ENCODE results near the gene TFDP2.
"Not testable (repeated sequence)": the region's sequence is repeated elsewhere in the genome, so short reads cannot be mapped to it uniquely, and the experiment has no call there.

TFDP2 gene

DNA sequence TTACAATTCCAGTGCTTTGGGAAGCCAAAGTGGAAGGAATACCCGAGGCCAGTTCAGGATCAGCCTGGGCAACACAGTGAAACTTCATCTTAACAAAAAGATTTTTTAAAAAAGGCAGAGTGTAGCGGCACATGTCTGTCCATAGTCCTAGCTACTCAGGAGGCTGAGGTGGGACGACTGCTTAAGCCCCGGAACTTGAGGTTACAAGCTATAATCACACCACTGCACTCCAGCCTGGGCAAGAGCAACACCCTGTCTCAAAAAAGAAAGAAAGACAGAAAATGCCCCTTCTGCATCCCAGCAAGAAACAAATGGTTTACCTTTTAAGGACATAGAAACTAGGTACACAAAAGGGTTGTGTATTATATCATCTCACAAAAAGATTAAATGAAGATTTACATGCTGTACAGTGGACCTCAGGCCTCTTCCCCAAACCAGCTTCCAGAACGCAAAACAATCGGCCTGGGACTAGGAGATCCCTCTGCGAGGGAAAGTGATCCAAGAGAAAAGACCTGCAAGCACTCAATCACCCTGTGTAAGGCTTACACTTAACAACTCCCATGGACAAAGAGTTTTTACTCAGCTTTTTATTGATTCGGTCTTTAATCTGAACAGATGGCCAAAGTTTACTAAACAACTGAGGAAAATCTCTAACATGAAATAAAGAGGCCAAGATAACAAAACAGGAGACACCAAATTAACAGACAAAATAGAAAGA is 21.2 kb downstream of the TFDP2 start:
- no peak for DNase-seq (ENCODE audit: low spot score)

DNA sequence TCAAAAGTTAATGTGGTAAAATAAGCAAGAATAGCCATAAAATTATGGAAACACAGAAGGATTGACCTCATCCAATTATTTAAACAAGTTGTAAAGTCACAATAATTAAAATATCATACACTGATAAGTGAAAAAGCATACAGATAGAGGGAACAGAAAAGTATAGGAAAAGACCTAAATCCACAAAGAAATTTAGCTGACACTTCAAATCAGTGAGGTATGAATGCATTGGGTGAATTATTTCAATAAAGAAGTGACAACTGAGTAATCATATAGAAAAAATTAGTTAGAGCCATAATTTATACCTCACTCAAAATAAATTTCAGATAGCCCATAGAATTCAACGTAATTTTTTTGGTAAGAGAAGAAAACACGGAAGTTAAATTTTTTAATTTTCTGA is 25.1 kb downstream of the TFDP2 start:
- no peak for DNase-seq (ENCODE audit: low spot score)

DNA sequence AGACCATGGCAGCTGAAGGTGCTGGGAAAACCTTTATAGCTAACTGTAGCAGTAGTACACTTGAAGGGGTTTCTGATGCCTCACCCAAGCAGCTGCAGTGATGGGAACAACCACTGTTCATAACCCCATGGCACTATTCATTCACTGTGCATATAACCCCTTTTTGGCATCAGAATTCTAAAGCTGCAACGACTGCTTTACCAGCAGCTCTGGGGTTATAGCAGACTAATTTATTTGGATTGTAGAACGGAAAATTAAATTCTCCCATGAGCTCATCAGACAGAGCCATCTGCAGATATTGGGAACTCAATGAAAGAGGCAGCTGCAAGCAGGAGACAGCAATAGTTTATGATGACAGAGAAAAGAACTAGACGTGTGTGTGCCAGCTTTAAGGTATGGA is 28.6 kb downstream of the TFDP2 start:
- no peak for DNase-seq (ENCODE audit: low spot score)

DNA sequence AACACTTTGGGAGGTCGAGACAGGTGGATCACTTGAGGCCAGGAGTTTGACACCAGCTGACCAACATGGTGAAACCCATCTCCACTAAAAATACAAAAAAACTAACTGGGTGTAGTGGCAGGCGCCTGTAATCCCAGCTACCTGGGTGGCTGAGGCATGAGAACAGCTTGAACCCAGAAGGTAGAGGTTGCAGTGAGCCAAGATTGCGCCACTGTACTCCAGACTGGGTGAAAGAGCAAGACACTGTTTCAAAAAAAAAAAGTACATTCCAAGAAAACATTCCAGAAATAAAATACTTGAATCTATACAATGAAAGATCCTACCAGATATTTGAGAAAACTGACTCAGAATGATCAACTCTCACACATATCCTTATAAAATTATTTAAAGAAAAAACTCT is 30.4 kb downstream of the TFDP2 start:
- no peak for DNase-seq (ENCODE audit: low spot score)

DNA sequence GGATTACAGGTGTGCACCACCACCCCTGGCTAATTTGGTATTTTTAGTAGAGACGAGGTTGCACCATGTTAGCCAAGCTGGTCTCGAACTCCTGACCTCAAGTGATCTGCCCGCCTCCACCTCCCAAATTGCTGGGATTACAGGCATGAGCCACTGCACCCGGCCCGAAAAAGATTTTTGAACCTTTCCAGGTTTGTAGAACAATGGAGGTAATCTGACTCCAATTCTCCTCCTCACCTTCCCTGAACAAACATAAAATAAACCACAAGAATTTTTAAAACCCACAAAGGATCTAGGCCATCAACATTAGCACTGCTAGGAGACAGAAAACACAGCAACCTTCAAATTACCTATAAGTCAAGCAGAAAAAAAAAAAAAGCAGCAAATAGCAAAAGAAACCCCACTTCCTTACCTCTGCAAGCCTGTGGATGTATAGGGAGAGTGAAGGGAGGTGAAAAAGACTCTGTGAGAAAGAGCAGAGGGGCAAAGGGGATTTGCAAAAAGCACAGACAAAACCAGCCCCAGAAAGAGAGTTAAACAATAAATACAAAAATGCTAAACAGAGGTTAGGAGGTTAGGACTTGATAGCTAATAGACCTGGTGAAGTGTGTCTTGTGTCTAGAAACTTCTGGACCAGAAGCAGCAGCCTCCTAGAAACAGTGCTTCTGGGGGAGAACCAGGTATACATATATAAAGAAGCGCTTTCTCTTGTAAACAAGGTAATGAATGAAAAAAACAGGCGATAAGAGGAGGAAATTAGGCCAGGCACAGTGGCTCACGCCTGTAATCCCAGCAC is 32.1 kb downstream of the TFDP2 start:
- DNase-seq (ENCODE audit: low spot score), result no peak

DNA sequence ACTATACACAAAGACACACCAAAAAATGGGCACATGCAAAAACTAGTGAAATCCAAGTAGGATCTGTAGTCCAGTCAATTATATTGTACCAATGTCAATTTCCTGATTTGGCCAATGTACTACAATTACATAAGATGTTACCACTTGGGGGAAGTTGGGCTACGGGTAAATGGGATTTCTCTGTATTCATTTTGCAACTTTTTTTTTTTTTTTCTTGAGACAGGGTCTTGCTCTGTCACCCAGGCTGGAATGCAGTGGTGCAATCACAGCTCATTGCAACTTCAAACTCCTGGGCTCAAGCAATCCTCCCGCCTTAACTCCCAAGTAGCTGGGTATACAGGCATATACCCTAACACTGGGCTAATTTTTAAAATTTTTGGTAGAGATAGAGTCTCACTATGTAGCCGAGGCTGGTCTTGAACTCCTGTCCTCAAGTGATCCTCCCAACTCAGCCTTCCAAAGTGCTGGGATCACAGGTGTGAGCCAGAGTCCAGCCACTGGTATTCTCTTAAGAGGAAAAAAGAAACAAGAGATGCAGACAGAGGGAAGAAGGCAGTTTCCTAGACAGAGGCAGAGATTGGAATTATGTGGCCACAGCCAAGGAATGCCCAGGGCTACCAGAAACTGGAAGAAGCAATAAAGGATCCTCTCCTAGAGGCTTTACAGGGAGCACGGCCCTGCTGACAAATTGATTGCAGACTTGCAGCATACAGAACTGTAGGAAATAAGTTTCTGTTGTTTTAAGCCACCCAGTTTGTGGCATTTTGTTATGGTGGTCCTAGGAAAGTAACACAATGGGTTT is 33.3 kb downstream of the TFDP2 start:
- no peak for DNase-seq (ENCODE audit: low spot score)

DNA sequence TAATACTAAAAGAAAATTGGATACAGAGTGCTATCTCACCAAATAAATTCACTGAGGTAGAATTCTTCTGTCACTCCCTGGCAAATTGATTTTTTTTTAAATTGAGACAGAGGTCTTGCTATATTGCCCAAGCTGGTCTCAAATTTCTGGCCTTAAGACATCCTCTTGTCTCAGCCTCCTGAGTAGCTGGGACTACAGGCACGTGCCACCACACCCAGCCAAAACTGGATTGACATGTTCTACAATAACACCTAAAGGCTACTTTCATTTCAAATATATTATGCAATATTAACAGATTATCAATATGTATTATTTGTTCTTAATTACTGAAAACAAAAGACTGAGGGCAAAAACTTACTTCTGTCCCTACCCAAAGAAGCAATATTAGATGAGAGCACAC is 36.7 kb downstream of the TFDP2 start:
- DNase-seq (ENCODE audit: low spot score), result no peak

DNA sequence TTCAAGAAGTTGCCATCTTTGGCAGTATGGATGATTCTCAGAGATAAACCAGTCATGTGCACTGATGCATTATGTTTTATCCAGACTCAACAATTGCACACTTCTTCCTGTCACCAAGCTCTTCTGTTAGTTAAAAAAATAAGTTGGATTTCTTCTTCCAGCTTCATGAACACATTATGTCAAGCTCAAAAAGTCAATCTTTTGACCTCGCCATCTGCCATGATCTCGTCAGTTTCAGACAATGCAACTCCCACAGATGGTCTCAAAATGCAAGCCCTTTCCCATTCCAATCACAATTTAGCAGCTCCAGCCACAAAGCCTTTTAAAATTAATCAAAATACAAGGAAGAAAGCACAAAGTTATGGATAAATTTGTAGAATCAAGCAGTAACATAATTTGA is 42.8 kb downstream of the TFDP2 start:
- DNase-seq (ENCODE audit: low spot score), result no peak

DNA sequence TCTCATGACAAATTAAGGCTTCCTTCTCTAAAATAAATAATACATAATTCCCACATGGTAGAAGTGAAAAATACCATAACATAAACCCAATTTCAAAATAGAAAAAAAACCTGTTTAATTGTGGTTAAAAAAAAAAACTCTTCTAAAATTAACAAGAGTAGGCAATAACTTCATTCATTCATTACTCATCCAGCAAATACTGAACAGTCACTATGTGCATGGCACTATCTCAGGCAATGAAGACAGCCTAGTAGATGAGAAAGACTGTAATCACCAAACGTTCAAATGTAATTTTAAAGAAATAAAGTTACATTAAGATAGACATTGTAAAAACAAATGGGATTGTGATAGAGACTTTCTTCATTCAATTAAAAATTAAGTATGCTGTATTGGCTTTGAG is 43.4 kb downstream of the TFDP2 start:
- no peak for DNase-seq (ENCODE audit: low spot score)

DNA sequence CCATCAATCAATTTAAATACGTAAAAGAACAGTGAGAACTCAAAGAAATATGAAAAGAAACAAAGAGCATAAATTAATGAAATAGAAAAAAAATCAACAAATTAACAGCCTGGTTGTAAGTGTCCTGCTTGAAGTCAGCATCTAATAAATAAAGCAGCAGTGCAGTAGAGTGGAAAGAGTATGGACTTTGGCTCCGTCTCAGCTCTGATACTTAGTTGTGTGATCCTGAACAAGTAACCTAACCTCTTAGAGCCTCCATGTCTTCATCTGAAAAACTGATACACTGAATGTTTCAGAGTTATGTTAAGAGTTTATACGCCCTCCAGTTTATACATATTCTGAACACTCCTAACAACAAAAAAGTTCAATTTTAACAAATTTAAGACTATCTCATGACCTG is 44.6 kb downstream of the TFDP2 start:
- no peak for DNase-seq (ENCODE audit: low spot score)

DNA sequence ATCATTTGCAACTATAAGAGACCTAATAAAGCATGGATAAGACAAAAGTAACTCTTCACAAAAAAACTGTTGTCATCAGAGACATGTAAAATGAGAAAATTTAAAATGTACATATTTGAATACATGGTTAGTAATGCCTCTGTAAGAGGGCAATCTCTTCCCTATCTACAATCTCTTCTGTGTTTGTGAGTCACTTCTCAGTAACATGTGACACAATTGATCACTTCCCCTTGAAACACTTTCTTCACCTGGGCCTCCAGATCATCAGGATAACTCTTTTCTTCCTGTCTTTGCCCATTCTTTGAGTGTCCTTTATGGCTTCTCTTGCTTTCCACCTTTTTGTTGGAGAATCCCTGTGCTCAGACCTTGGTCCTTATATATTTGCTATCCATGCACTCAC is 50.4 kb downstream of the TFDP2 start:
- DNase-seq (ENCODE audit: low spot score), result no peak

DNA sequence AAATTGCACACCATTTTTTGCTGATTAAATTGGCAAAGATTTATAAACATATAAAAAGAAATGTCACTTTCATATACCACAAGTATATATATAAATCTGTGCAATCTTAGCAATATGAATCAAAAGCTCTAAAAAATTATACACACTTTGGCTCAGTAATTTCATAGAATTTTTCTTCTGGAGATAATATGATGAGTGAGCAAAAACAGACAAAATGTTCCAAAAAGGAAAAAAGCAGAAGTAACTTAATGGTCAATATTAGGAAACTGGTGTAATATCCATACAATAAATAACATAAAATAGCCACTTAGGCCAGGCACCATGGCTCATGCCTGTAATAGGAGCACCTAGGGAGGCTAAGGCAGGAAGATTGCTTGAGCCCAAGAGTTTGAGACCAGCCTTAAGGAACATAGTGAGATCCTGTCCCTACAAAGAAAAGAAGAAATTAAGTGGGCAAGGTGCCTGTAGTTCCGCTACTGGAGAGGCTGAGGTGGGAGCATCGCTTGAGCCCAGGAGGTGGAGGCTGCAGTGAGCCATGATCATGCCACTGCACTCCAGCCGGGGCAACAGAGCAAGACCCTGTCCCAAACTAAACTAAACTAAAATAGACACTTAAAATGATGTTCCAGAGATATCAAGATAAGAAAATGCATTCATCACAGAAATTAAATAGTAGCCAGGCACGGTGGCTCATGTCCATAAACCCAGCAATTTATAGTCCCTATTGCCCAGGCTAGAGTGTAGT is 52.1 kb downstream of the TFDP2 start:
- DNase-seq (ENCODE audit: low spot score), result no peak

DNA sequence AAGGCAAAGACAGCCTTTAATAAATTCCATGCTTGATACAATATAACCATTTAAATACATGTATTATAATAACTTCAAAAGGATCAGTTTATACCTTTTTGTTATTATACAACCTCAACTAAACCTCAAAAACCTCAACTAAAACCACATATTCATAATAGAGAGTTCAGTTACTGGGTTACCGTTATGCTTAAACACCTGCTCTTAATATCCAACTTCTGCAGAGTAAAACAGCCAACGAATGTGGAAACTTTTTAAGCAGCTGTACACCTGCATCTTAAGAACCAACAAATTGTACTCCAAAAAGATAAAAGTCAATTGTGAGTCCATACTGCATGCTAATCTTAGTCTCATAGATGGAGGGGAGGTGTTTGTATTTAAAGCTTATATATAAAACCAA is 53.5 kb downstream of the TFDP2 start:
- no peak for DNase-seq (ENCODE audit: low spot score)

DNA sequence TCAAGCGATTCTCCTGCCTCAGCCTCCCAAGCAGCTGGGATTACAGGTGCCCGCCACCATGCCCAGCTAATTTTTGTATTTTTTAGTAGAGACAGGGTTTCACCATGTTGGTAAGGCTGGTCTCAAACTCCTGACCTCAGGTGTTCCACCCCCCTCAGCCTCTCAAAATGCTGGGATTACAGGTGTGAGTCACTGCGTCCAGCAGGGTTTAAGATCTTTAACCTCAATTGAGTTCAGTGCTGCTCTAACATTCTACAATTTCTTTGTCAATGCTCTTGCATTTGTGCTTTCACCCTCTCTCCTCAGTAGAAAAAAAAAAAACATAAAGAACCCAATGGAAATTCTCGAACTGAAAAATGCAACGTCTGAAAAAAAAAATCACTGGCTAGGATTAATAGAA is 60.4 kb downstream of the TFDP2 start:
- not testable (repeated sequence) for DNase-seq (ENCODE audit: low spot score)

DNA sequence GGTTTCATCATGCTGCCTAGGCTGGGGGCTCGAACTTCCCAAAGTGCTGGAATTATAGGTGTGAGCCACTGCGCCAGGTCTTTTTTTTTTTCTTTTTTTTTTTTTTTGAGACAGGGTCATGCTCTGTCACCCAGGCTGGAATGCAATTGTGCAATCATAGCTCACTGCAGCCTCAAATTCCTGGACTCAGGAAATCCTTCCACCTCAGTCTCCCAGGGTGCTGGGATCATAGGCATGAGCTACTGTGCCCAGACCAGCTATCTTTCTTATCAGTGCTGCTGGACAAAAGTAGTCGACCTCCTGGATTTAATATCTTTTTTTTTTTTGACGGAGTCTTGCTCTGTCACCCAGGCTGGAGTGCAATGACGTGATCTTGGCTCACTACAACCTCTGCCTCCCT is 60.8 kb downstream of the TFDP2 start:
- no peak for DNase-seq (ENCODE audit: low spot score)

DNA sequence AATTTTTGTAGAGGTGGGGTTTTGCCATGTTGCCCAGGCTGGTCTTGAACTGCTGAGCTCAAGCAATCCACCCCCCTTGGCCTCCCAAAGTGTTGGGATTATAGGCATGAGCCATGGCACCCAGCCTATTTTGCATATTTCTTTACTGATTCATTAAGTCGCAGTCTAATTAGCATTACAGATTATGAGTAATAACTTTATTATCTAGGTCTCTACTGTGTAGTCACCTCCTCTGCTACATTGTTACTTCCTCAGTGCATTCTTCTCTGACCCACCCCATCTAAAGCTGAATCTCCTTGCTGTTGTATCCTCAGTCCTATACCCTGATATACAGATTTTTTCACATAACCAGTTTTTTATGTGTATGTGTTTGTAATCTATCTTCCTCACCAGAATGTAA is 61.7 kb downstream of the TFDP2 start:
- DNase-seq (ENCODE audit: low spot score), result peak; percentile 70

DNA sequence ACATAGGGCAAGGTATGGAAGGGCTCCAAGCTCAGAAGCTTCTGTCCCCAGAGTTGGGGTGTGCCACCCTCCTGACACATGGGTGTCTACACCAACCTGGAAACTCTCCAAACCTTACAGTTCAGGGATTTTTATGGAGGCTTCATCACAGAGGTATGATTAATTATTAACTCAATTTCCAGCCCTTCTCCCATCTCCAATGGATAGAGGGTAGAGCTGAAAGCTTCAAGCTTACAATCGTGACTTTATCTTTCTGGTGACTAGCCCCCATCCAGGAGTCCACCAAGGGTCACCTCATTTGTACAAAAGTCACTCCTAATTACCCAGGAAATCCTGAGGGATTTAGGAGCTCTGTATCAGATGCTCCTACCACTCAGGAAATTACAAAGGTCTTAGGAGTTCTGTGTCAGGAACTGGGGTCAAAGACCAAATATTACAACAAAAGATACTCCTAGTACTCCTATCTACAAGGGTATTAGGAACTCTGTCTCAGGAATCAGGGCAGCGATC is 62.7 kb downstream of the TFDP2 start:
- no peak for DNase-seq (ENCODE audit: low spot score)

DNA sequence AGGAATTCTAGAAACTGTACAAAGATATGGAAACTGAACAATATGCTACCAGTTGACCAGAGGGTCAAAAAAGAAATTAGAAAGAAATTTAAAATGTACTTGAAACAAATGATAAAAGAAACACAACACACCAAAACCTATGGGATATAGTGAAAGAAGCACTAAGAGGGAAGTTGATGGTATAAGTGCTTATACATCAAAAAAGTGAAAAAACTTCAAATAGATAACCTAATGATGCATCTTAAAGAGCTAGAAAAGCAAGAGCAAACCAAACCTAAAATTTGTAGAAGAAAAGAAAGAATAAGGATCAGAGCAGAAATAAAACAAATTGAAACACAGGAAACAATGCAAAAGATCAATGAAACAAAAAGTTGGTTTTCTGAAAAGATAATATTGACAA is 68.2 kb downstream of the TFDP2 start:
- DNase-seq (ENCODE audit: low spot score), result no peak

DNA sequence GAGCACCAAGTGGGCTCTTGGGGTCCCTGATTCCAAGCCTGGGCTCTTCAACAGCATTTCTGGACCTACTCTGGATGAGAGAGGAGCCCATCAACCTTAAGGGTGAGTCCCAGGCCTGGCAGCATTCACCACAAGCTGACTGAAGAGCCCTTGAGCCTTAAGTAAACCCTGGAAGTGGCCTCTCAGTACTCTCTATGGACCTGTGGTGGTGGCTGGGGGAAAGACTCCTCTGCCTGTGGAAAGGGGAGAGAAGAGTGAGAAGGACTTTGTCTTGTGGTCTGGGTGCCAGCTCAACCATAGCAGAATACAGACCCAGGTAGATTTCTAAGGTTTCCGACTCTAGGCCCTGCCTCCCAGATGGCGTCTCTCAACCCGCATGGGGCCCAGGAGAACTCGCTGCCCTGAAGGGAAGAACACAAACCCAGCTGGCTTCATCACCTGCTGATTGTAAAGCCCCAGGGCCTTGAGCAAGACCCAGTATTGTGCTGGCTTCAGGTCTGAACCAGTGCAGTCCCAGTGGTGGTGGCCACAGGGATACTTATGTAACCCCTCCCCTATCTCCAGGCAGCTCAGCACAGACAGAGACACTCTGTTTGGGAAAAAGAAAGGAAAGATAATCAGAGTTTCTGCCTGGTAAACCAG is 71.4 kb downstream of the TFDP2 start:
- no peak for DNase-seq (ENCODE audit: low spot score)

DNA sequence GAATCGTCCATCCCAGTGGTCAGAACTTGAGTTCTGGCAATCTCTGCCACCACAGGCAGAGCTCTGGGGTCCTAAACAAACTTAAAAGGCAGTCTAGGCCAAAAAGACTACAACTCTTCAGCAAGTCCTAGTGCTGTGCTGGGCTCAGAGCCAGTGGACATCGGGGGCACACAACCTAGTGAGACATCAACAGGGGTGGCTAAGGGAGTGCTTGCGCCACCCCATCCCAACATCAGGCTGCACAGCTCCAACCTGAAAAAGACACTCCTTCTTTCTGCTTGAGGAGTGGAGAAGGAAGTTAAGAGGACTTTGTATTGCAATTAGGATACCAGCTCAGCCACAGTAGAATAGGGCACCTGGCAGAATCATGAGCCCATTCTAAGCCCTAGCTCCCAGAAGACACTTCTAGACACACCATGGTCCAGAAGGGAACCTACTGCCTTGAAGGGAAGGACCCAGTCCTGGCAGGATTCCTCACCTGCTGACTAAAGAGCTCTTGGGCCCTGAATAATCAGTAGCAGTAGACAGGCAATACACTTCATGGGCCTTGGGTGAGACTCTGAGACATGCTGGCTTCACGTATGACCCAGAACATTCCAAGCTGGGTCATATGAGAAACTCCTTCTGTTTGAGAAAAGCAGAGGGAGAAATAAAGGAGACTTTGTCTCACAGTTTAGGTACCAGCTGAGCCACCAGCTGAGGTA is 72.0 kb downstream of the TFDP2 start:
- DNase-seq (ENCODE audit: low spot score), result no peak

DNA sequence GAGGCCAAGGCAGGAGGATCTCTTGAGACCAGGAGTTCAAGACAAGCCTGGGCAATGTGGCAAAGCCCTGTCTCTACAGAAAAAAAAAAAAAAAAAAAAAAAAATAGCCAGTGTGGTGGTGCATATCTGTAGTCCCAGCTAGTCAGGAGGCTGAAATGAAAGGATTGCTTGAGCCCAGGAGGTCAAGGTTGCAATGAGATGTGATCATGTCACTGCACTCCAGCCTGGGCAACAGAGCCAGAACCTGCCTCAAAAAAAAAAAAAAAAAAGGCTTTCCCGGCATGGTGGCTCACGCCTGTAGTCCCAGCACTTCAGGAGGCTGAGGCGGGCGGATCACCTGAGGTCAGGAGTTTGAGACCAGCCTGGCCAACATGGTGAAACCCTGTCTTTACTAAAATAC is 73.7 kb downstream of the TFDP2 start:
- DNase-seq (ENCODE audit: low spot score), result not testable (repeated sequence)
